Measurements from ENCODE around the gene SLC8B1.

The SLC8B1 gene

DNA sequence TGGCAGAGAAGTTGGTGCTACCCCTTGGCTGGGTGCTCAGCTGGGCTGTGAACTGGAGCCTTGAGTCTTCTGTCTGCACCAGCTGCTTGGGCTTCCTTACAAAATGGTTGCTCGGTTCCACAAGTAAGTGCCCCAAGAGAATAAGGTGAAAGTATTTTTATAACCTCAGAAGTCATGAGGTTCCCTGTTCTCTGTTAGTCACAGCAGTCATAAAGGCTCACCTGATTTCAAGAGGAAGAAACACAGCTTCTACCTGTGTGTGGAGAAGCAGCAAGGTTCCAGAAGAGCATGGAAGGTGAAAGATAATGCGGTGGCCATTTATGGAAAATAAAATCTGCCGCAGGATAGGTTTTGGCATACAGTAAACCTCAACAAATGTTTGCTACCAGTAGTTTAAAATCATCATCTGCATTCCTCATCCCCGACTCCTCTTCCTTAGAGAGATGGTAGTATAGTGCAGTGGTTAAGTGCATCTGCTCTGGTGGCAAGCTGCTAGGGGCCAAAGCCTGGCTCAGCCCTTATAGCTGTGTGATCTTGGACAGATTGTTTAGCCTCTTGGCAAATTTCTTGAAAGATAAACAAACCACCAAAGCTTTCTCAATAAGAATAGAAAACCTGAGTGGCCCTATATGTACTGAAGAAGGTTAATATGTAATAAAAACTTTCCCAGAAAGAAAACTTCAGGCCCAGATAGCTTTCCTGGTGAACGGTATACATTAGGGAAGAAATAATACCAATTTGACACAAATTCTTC, 81.2 kb downstream of the SLC8B1 start:
- TF ChIP-seq POLR2A (IDR thresholded peaks at IDR 0.05; ENCODE audit: low read length) (no peak), GATA1 (IDR thresholded peaks at IDR 0.05; ENCODE audit: low read depth, low read length) (no peak)
- no peak for DNase-seq

DNA sequence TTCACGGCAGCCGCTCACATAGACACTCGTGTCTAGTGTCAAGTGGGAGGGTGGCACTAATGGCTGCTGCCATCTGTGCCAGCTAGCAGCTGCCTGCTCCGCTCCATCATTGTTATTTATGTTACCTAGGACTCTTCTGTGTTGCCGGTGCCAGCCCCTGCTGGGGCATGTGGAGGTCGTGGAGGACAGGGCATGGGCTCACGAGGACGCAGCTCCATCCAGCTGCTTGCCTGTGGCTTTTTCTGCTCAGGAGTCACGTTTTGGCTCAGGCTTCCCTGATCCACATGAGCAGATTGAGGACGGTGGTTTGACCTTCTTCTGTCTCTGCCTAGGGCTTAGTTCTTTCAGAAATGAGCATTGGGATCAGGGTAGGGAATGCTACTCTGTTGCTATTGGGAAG, 82.4 kb downstream of the SLC8B1 start:
- no peak for DNase-seq
- no peak for TF ChIP-seq POLR2A (IDR thresholded peaks at IDR 0.05; ENCODE audit: low read length)
- TF ChIP-seq GATA1 (IDR thresholded peaks at IDR 0.05; ENCODE audit: low read depth, low read length) = no peak

DNA sequence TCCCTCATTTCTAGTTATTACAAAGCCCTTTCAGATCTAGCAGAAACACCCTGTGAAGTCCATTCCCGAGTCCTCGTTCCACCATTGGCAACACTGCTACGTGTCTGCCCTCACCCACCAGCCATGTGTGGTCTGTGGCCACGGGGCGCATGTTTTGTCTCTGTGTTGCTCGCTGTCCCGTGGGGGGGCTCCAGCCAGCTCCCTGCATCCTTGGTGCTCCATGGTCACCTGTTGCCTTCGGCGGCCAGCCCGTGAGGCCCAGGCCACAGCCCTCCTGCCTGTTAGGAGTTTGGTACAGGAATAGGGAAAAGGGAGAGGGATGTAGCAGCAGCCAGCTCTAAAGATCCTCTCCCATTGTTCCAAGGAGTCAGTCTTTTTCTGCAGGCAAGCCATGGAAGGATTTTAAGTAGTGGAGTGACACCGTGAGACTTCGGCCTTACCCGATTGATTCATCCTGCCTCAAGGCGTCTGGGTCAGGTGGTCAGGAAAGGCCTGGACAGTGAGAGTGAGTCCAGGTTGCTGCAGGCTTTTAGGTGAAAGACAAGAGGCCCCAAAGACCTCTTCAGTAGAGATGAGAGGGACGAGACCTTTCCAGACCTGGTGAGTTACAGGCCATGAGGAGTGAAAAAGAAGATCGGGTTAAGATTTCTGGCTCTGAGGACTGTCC, 83.4 kb downstream of the SLC8B1 start:
- no peak for DNase-seq
- TF ChIP-seq POLR2A (IDR thresholded peaks at IDR 0.05; ENCODE audit: low read length) (no peak), GATA1 (IDR thresholded peaks at IDR 0.05; ENCODE audit: low read depth, low read length) (no peak)

DNA sequence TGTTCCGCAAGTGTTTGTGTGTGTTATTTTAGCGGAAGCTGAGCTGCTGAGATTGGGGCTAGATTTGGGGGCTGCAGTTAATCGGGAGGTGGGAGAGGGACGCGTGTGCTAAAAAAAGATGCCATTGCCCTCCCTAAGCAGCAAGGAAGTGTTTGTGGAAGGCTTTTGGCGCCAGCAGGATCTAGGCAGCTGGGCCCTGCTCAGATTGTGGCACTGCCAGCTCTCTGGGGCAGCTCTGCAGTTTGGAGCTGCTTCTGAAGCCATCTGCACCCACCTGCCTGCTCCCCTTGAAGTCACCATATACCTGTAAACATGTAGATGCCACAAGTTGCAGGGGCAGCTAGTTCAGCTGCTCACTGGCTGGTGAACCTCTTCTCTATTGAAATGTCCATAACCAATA, 84.9 kb downstream of the SLC8B1 start:
- TF ChIP-seq POLR2A (IDR thresholded peaks at IDR 0.05; ENCODE audit: low read length) = no peak
- TF ChIP-seq GATA1 (IDR thresholded peaks at IDR 0.05; ENCODE audit: low read depth, low read length) = no peak

DNA sequence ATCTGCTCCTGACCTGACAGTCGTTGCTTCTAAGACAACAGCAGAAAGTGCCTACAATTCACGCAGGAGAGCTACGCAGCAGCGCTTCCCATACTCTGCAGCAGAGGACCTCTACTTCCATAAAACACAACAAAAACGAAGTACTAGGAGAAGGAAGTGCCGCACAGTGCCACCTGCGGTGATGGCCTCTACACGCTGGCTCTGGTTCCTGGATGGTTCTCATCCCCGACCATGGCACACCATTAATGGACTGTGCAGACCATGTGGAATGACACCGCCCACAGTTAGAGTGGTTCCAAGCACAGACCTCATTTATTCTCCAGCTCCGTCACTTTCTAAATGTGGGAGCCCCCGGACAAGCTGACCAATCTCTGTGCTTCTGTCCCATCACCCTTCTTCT, 85.4 kb downstream of the SLC8B1 start:
- no peak for TF ChIP-seq GATA1 (IDR thresholded peaks at IDR 0.05; ENCODE audit: low read depth, low read length)
- no peak for TF ChIP-seq POLR2A (IDR thresholded peaks at IDR 0.05; ENCODE audit: low read length)
- DNase-seq = no peak

More for the DNA sequence above, 84.9 kb downstream of the SLC8B1 start:
- DNase-seq = no peak

DNA sequence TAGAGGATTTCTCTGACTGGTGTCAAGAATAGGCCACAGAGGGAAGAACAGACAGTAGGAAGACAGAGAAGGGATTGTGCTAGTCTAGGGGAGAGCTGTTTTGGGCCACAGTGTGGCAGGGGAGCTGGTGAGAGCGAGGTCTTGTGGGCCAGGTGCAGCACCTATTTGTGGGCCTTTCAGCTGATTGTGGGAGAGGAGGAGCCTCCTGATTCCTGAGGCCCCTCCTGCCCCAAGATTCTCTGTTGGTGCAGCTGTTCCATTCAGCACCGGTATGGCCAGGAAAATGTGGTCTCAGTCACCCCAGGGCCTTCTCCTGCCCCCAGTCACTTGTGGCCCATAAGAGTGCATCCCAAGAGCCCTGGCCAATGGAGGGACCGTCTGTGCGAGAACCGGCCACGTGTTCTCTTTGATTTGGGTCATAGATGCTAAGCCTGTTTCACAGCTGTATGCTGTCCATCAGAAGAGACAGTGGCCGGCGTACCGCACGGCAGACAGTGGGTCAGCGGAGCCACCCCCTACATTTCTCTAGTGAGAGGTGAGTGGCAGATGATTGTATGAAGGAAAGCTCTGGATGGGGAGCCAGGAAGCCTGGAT, 86.0 kb downstream of the SLC8B1 start:
- TF ChIP-seq POLR2A (IDR thresholded peaks at IDR 0.05; ENCODE audit: low read length) (no peak), GATA1 (IDR thresholded peaks at IDR 0.05; ENCODE audit: low read depth, low read length) (no peak)

More for the DNA sequence above, 86.0 kb downstream of the SLC8B1 start:
- DNase-seq = no peak
